H1 (cell line): ENCODE measurements around the gene TENT4A. TPM values are rescaled to one million over a fixed set of nuclear protein-coding genes. Genes with fewer than 3 reads are reported as not detected.

Experiments used
- CTCF ChIA-PET: fragments of 300-600 bp; sonication (Branson Sonifier 250); formaldehyde crosslinking; loops from one replicate; lab custom pipeline; 2021; ENCODE audit not compliant: partially characterized antibody; lab: Charles Lee
- POLR2A ChIA-PET: fragments of 300-600 bp; sonication (Branson Sonifier 250); formaldehyde crosslinking; loops from one replicate; lab custom pipeline; 2021; ENCODE audit warnings: inconsistent platforms; ENCODE audit not compliant: partially characterized antibody; lab: Charles Lee
- DNase-seq, 2 experiments: peaks; one replicate each; pipeline versions ENCODE4 v3.0.0 to v3.0.0-alpha.2; 2010 to 2022; ENCODE audit warnings: low spot score in 2 of 2, low read depth in 1 of 2, mixed read lengths in 1 of 2
- FAIRE-seq: peaks from 2 replicates; lab custom pipeline; 2011; peaks lifted over from hg19 to GRCh38; lab: Jason Lieb, UNC
- H2AFZ ChIP-seq: 2 replicates; pipeline ENCODE4 v1.8.1; 2012; ENCODE audit warnings: low read length, inconsistent platforms
- H2AK5ac ChIP-seq: 2 replicates; pipeline ENCODE4 v1.6.1; 2013; ENCODE audit warnings: low read depth, low read length
- H2BK120ac ChIP-seq: replicated peaks from 2 replicates; pipeline ENCODE3; 2013; ENCODE audit warnings: low read depth, low read length, inconsistent platforms
- H2BK12ac ChIP-seq: 2 replicates; pipeline ENCODE4 v1.6.1; 2013; ENCODE audit warnings: low read depth, low read length
- H2BK15ac ChIP-seq: 2 replicates; pipeline ENCODE4 v1.6.1; 2013; ENCODE audit warnings: low read length
- H2BK20ac ChIP-seq: 2 replicates; pipeline ENCODE4 v1.6.1; 2013; ENCODE audit warnings: low read length
- H2BK5ac ChIP-seq: 2 replicates; pipeline ENCODE4 v1.6.1; 2013; ENCODE audit warnings: low read depth, low read length
- H3K14ac ChIP-seq: 2 replicates; pipeline ENCODE4 v1.6.1; 2013; ENCODE audit warnings: inconsistent platforms; ENCODE audit not compliant: insufficient read length
- H3K18ac ChIP-seq: 2 replicates; pipeline ENCODE4 v1.6.1; 2013; ENCODE audit warnings: low read length; ENCODE audit errors: extremely low read depth
- H3K23ac ChIP-seq: 2 replicates; pipeline ENCODE4 v1.6.1; 2013; ENCODE audit warnings: inconsistent platforms; ENCODE audit not compliant: insufficient read length
- H3K23me2 ChIP-seq: 2 replicates; pipeline ENCODE4 v1.6.1; 2013; ENCODE audit warnings: low read depth, low read length
- H3K27ac ChIP-seq: 2 replicates; pipeline ENCODE4 v1.6.1; 2011; ENCODE audit warnings: low read depth, low read length, inconsistent platforms
- H3K27me3 ChIP-seq, 4 experiments: replicated peaks in 1 of 4; 1 replicate in 1 of 4; 2 replicates in 3 of 4; pipeline versions ENCODE4 v1.6.1 to v1.8.1; 2011 to 2013; ENCODE audit warnings: low read length in 3 of 4, mild to moderate bottlenecking in 3 of 4, inconsistent platforms in 2 of 4, mixed read lengths in 2 of 4, moderate library complexity in 1 of 4; ENCODE audit not compliant: control insufficient read depth in 3 of 4, insufficient read depth in 3 of 4; ENCODE audit errors: extremely low read depth in 1 of 4
- H3K36me3 ChIP-seq, 4 experiments: 2 replicates each; pipeline versions ENCODE4 v1.6.1 to v1.8.1; 2011 to 2013; ENCODE audit warnings: mild to moderate bottlenecking in 4 of 4, low read length in 3 of 4, moderate library complexity in 2 of 4, control low read depth in 1 of 4, inconsistent platforms in 1 of 4; ENCODE audit not compliant: insufficient read depth in 4 of 4, control insufficient read depth in 2 of 4
- H3K4ac ChIP-seq: replicated peaks from 2 replicates; pipeline ENCODE3; 2013; ENCODE audit warnings: low read length, low read depth, mixed read lengths, inconsistent platforms; ENCODE audit not compliant: insufficient read length
- H3K4me1 ChIP-seq, 4 experiments: replicated peaks in 1 of 4; 1 replicate in 1 of 4; 2 replicates in 3 of 4; pipeline versions ENCODE4 v1.6.1 to v1.8.1; 2011 to 2013; ENCODE audit warnings: low read length in 3 of 4, inconsistent platforms in 2 of 4, mixed read lengths in 1 of 4; ENCODE audit not compliant: insufficient read depth in 4 of 4, control insufficient read depth in 3 of 4
- H3K4me2 ChIP-seq, 2 experiments: 2 replicates each; pipeline versions ENCODE4 v1.6.1 to v1.8.1; 2011 to 2013; ENCODE audit warnings: low read depth in 2 of 2, low read length in 2 of 2, control low read depth in 1 of 2, inconsistent platforms in 1 of 2, mild to moderate bottlenecking in 1 of 2; ENCODE audit not compliant: insufficient read depth in 1 of 2
- H3K4me3 ChIP-seq, 4 experiments: fragments of 200-600, 300-600 bp in 1 of 4; sonication (generic), shearing (Covaris generic), sonication (Bioruptor Twin) in 1 of 4; 2 replicates each; pipeline versions ENCODE4 v1.5.1 to v1.8.1; 2011 to 2016; ENCODE audit warnings: low read length in 4 of 4, low read depth in 3 of 4, control low read depth in 2 of 4, inconsistent platforms in 2 of 4, mild to moderate bottlenecking in 2 of 4, mixed read lengths in 1 of 4, moderate library complexity in 1 of 4; ENCODE audit not compliant: insufficient read depth in 2 of 4; ENCODE audit errors: extremely low read depth in 1 of 4
- H3K56ac ChIP-seq: replicated peaks from 2 replicates; pipeline ENCODE3; 2013; ENCODE audit warnings: low read depth, mild to moderate bottlenecking, mixed read lengths, low read length, inconsistent platforms; ENCODE audit not compliant: insufficient read length
- H3K79me1 ChIP-seq: 2 replicates; pipeline ENCODE4 v1.6.1; 2013; ENCODE audit warnings: low read depth, low read length, control low read depth
- H3K79me2 ChIP-seq, 2 experiments: 2 replicates each; pipeline versions ENCODE4 v1.6.1 to v1.8.1; 2012 to 2013; ENCODE audit warnings: low read length in 2 of 2, mild to moderate bottlenecking in 2 of 2, inconsistent platforms in 1 of 2; ENCODE audit not compliant: insufficient read depth in 2 of 2, control insufficient read depth in 1 of 2
- H3K9ac ChIP-seq, 4 experiments: replicated peaks in 1 of 4; 1 replicate in 1 of 4; 2 replicates in 3 of 4; pipeline versions ENCODE4 v1.6.1 to v1.8.1; 2011 to 2013; ENCODE audit warnings: low read depth in 3 of 4, low read length in 3 of 4, control low read depth in 2 of 4, mild to moderate bottlenecking in 2 of 4, moderate library complexity in 2 of 4, inconsistent platforms in 1 of 4; ENCODE audit errors: extremely low read depth in 1 of 4
- H3K9me3 ChIP-seq, 2 experiments: 2 replicates each; pipeline versions ENCODE4 v1.6.1 to v1.8.1; 2012 to 2013; ENCODE audit warnings: mild to moderate bottlenecking in 2 of 2, moderate library complexity in 2 of 2, control low read depth in 1 of 2, inconsistent platforms in 1 of 2, low read depth in 1 of 2, low read length in 1 of 2, mixed read lengths in 1 of 2; ENCODE audit not compliant: insufficient read depth in 2 of 2
- H4K20me1 ChIP-seq, 2 experiments: replicated peaks in 1 of 2; 2 replicates each; pipeline versions ENCODE3 to v1.8.1; 2011 to 2013; ENCODE audit warnings: inconsistent platforms in 2 of 2, low read length in 2 of 2, mild to moderate bottlenecking in 1 of 2; ENCODE audit not compliant: insufficient read depth in 2 of 2, control insufficient read depth in 1 of 2
- H4K5ac ChIP-seq: 2 replicates; pipeline ENCODE4 v1.6.1; 2013; ENCODE audit warnings: low read length, low read depth, mixed read lengths, inconsistent platforms; ENCODE audit not compliant: insufficient read length
- H4K8ac ChIP-seq: 2 replicates; pipeline ENCODE4 v1.8.0; 2013; ENCODE audit warnings: mild to moderate bottlenecking, moderate library complexity, low read length, inconsistent platforms; ENCODE audit not compliant: insufficient read depth; ENCODE audit errors: extremely low read depth
- H4K91ac ChIP-seq: replicated peaks from 2 replicates; pipeline ENCODE3; 2013; ENCODE audit warnings: low read length, mixed read lengths, inconsistent platforms; ENCODE audit not compliant: insufficient read length
- CEBPB ChIP-seq: IDR thresholded peaks from 2 replicates; pipeline ENCODE4 v1.6.1; 2012; ENCODE audit warnings: low read depth, low read length
- CHD1 ChIP-seq: IDR thresholded peaks from 2 replicates; pipeline ENCODE4 v1.6.1; 2012; ENCODE audit warnings: low read depth, low read length, improper control_type of control experiment
- CTBP2 ChIP-seq: IDR thresholded peaks from 2 replicates; pipeline ENCODE4 v1.7.0; 2011; ENCODE audit warnings: borderline replicate concordance, mild to moderate bottlenecking, moderate library complexity, mixed read lengths, low read length; ENCODE audit not compliant: insufficient read depth, insufficient read length
- GABPA ChIP-seq: IDR thresholded peaks from 2 replicates; pipeline ENCODE4 v1.6.1; 2011; ENCODE audit warnings: mild to moderate bottlenecking, low read length, moderate library complexity, borderline replicate concordance; ENCODE audit not compliant: insufficient read depth
- KDM1A ChIP-seq: fragments of 200-600, 300-600 bp; sonication (generic); IDR thresholded peaks from 2 replicates; pipeline ENCODE4 v1.7.1; 2016; ENCODE audit warnings: mild to moderate bottlenecking, low read length, borderline replicate concordance
- POU5F1 ChIP-seq: IDR thresholded peaks from 2 replicates; pipeline ENCODE4 v1.6.1; 2011; ENCODE audit warnings: low read depth, mild to moderate bottlenecking, low read length, moderate library complexity
- RAD21 ChIP-seq, 2 experiments: IDR thresholded peaks in 1 of 2; conservative IDR thresholded peaks in 1 of 2; 2 replicates each; pipeline ENCODE4 v1.6.1; 2011; ENCODE audit warnings: low read depth in 2 of 2, low read length in 2 of 2, improper control_type of control experiment in 1 of 2, inconsistent platforms in 1 of 2, mild to moderate bottlenecking in 1 of 2, moderate library complexity in 1 of 2
- SP1 ChIP-seq: IDR thresholded peaks from 2 replicates; pipeline ENCODE4 v1.6.1; 2011; ENCODE audit warnings: low read depth, low read length
- SP2 ChIP-seq: IDR thresholded peaks from 2 replicates; pipeline ENCODE4 v1.6.1; 2012; ENCODE audit warnings: mild to moderate bottlenecking, low read length, inconsistent platforms
- SP4 ChIP-seq: IDR thresholded peaks from 2 replicates; pipeline ENCODE4 v1.6.1; 2012; ENCODE audit warnings: low read length, inconsistent platforms
- YY1 ChIP-seq: IDR thresholded peaks from 2 replicates; pipeline ENCODE4 v1.6.1; 2011; ENCODE audit warnings: low read depth, mild to moderate bottlenecking, low read length
- ZNF274 ChIP-seq: IDR thresholded peaks from 2 replicates; pipeline ENCODE4 v1.7.0; 2012; ENCODE audit warnings: low read length, borderline replicate concordance; ENCODE audit errors: extremely low read depth
- WGBS, 2 experiments: shearing (Covaris generic) in 1 of 2; methylation state at CpG; one replicate each; pipeline versions ENCODE4 v1.1.6 to v1.1.7; 2013 to 2015; ENCODE audit warnings: low lambda C conversion rate in 2 of 2, mixed read lengths in 2 of 2, inconsistent platforms in 1 of 2, low coverage in 1 of 2, missing lambda C conversion rate in 1 of 2; ENCODE audit not compliant: insufficient replicate concordance in 2 of 2, insufficient coverage in 1 of 2, insufficient read length in 1 of 2; ENCODE audit errors: extremely low coverage in 1 of 2, missing lambda C conversion rate in 1 of 2; 5-methylcytosine and 5-hydroxymethylcytosine counted together
- polyA plus RNA-seq, 7 experiments: library from polyadenylated mRNA; depleted of rRNA in 3 of 7; stranded (reverse) in 5 of 7; unstranded in 2 of 7; fragments of >200 nt in 5 of 7; fragments of 200-250 nt in 2 of 7; gene quantifications; 1 replicate in 5 of 7; 2 replicates in 1 of 7; 4 replicates in 1 of 7; pipeline versions ENCODE4 v1.2.1 to v1.2.3, GENCODE V29; 2011 to 2013; ENCODE audit warnings: missing spikeins in 2 of 7, mixed read lengths in 2 of 7
- total RNA-seq: library from RNA; stranded (reverse); fragmentation: NEBNext Ultra II Directional; extraction: Animal tissue kit (Norgen Biotek cat#: 25700); gene quantifications from 2 replicates; pipeline ENCODE4 v1.2.1, GENCODE V29; 2021
- TF ChIP-seq, protein P1 (sequence below): IDR thresholded peaks from 2 replicates; pipeline ENCODE4 v1.6.1; 2012; ENCODE audit warnings: low read length, inconsistent platforms

TENT4A gene
- total and polyA plus RNA-seq, 2 of the 8 experiments (the other 6 are each of a cell fraction or from before 2014, with no cell fraction given) = 8.9 to 25.1 TPM

DNA sequence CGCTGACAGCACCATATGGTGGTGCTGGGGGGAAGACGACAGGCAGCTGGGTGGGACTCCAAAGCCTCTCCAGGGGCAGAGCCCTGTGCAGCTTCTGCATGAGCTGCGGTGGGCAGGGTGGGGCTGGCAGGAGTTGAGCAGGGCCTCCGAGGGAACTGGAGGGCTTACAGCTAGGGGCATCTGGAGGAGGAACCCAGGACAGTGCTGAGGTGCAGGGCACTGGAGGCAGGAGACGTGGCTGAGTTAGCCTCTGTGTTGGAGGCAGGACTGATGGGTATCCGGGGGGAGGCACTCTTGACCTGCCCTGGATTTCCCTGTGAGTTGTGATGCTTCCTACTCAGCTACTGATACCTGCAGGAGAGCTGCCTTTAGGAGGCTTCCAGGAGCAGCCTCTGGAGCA is 45.0 kb downstream of the TENT4A start:
- no peak overlapping the region for H3K23ac ChIP-seq
- no peak overlapping the region for H3K27ac ChIP-seq
- H4K91ac ChIP-seq = no peak overlapping the region
- POLR2A ChIA-PET = interaction anchor here (0.9 kb wide), 1 partner anchor 867 kb away, joined by 3 read pairs; no protein-coding TSS in a partner anchor
- H3K4me2 ChIP-seq = no peak overlapping the region
- H3K23me2 ChIP-seq = 0 out of 2 replicates have a peak, but pooled peaks cover 2% of the 10 kb centered on the region
- H3K56ac ChIP-seq = no peak overlapping the region
- H3K4me3 ChIP-seq = no peak overlapping the region
- no peak overlapping the region for H3K14ac ChIP-seq
- no peaks in the 10 kb centered on the region for H3K9me3 ChIP-seq
- no peak overlapping the region for H3K18ac ChIP-seq
- H4K20me1 ChIP-seq = peaks cover 0 to 6% of the 10 kb centered on the region in 2 experiments
- FAIRE-seq (no peak), DNase-seq (no peak)
- H2BK120ac ChIP-seq = no peak overlapping the region
- no peak overlapping the region for H2BK5ac ChIP-seq
- H2AK5ac ChIP-seq = no peak overlapping the region
- H3K4me1 ChIP-seq = no peaks in the 10 kb centered on the region
- H3K79me1 ChIP-seq = peaks cover 2% of the 10 kb centered on the region; the same call in 1 of the 2 replicates
- H2AFZ ChIP-seq = no peak overlapping the region
- H4K5ac ChIP-seq = no peak overlapping the region
- CTCF ChIA-PET = interaction anchor here (0.8 to 5.1 kb wide), 5 partner anchors 7 to 80 kb away, joined by 3 to 20 read pairs (median 3); no protein-coding TSS in a partner anchor
- H2BK20ac ChIP-seq = no peak overlapping the region
- H2BK15ac ChIP-seq = no peak overlapping the region
- peaks cover 12 to 33% (median 18%) of the 10 kb centered on the region in 4 experiments; a peak in 7 of 8 replicates for H3K36me3 ChIP-seq
- H3K79me2 ChIP-seq = no peaks in the 10 kb centered on the region
- no peak overlapping the region for H2BK12ac ChIP-seq
- H4K8ac ChIP-seq = no peak overlapping the region
- no peak overlapping the region for H3K9ac ChIP-seq
- no peaks in the 10 kb centered on the region for H3K27me3 ChIP-seq
- WGBS, 2 experiments = 90% methylated on average over 6 of the region's 6 CpGs; no CpG with 5 or more reads in 1 of the 2 experiments
- H3K4ac ChIP-seq = no peak overlapping the region
- TF ChIP-seq, protein P1, sequence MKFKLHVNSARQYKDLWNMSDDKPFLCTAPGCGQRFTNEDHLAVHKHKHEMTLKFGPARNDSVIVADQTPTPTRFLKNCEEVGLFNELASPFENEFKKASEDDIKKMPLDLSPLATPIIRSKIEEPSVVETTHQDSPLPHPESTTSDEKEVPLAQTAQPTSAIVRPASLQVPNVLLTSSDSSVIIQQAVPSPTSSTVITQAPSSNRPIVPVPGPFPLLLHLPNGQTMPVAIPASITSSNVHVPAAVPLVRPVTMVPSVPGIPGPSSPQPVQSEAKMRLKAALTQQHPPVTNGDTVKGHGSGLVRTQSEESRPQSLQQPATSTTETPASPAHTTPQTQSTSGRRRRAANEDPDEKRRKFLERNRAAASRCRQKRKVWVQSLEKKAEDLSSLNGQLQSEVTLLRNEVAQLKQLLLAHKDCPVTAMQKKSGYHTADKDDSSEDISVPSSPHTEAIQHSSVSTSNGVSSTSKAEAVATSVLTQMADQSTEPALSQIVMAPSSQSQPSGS = no peak
- TF ChIP-seq CEBPB = no peak
- TF ChIP-seq SP2 = no peak
- TF ChIP-seq CTBP2 = no peak
- TF ChIP-seq KDM1A = no peak
- TF ChIP-seq POU5F1 = no peak
- no peak for TF ChIP-seq RAD21 (IDR thresholded peaks at IDR 0.05 in 1 of 2, conservative IDR thresholded peaks at IDR 0.05 in 1 of 2; ENCODE audit: low read depth in 2 of 2, low read length in 2 of 2)
- no peak for TF ChIP-seq YY1
- no peak for TF ChIP-seq SP1
- no peak for TF ChIP-seq GABPA
- TF ChIP-seq ZNF274 = no peak
- no peak for TF ChIP-seq CHD1
- no peak for TF ChIP-seq SP4
